ENCODE measurements around the gene GPX6.
"Not testable (repeated sequence)": the region's sequence is repeated elsewhere in the genome, so short reads cannot be mapped to it uniquely, and the experiment has no call there.

Gene GPX6

GRCh38 chr6:28551891-28552666, 36.5 kb upstream of the GPX6 start:
- no peaks in the 10 kb centered on the region for H3K9me3 ChIP-seq (ENCODE audit: insufficient read depth, low read length)
- no peak for DNase-seq (ENCODE audit: low read depth, low spot score)
- no peak overlapping the region for H3K9ac ChIP-seq (ENCODE audit: insufficient read length, low read depth)
- H3K36me3 ChIP-seq (ENCODE audit: insufficient read depth, insufficient read length, low read length) = no peaks in the 10 kb centered on the region
- no peaks in the 10 kb centered on the region for H3K27me3 ChIP-seq (ENCODE audit: insufficient read depth, insufficient read length)
- no peak overlapping the region for H3K4me3 ChIP-seq (ENCODE audit: insufficient read length, low read depth)
- H3K4me1 ChIP-seq (ENCODE audit: insufficient read depth, insufficient read length) = no peaks in the 10 kb centered on the region
- TF ChIP-seq YY1 (IDR thresholded peaks at IDR 0.05; ENCODE audit: insufficient read depth, insufficient read length) (no peak), SUZ12 (IDR thresholded peaks at IDR 0.05; ENCODE audit: extremely low read depth, insufficient read depth, insufficient read length) (no peak), ZNF274 (IDR thresholded peaks at IDR 0.05; ENCODE audit: low read depth, low read length) (no peak)

GRCh38 chr6:28547003-28547402, 31.4 kb upstream of the GPX6 start:
- not testable (repeated sequence) for H3K4me1 ChIP-seq (ENCODE audit: insufficient read depth, insufficient read length); H3K27me3 ChIP-seq (ENCODE audit: insufficient read depth, insufficient read length)

GRCh38 chr6:28545955-28546354, 30.4 kb upstream of the GPX6 start:
- no peaks in the 10 kb centered on the region for H3K36me3 ChIP-seq (ENCODE audit: insufficient read depth, insufficient read length, low read length)
- H3K9ac ChIP-seq (ENCODE audit: insufficient read length, low read depth) = no peak overlapping the region
- H3K4me1 ChIP-seq (ENCODE audit: insufficient read depth, insufficient read length) = no peaks in the 10 kb centered on the region
- no peaks in the 10 kb centered on the region for H3K27me3 ChIP-seq (ENCODE audit: insufficient read depth, insufficient read length)
- no peaks in the 10 kb centered on the region for H3K9me3 ChIP-seq (ENCODE audit: insufficient read depth, low read length)
- no peak overlapping the region for H3K4me3 ChIP-seq (ENCODE audit: insufficient read length, low read depth)
- no peak for DNase-seq (ENCODE audit: low read depth, low spot score)
- TF ChIP-seq YY1 (IDR thresholded peaks at IDR 0.05; ENCODE audit: insufficient read depth, insufficient read length) = no peak
- no peak for TF ChIP-seq SUZ12 (IDR thresholded peaks at IDR 0.05; ENCODE audit: extremely low read depth, insufficient read depth, insufficient read length)
- no peak for TF ChIP-seq ZNF274 (IDR thresholded peaks at IDR 0.05; ENCODE audit: low read depth, low read length)

More at GRCh38 chr6:28547003-28547402, 31.4 kb upstream of the GPX6 start:
- H3K9me3 ChIP-seq (ENCODE audit: insufficient read depth, low read length); H3K36me3 ChIP-seq (ENCODE audit: insufficient read depth, insufficient read length, low read length); H3K9ac ChIP-seq (ENCODE audit: insufficient read length, low read depth); H3K4me3 ChIP-seq (ENCODE audit: insufficient read length, low read depth); DNase-seq (ENCODE audit: low read depth, low spot score): not testable (repeated sequence)

GRCh38 chr6:28543651-28544610, 28.3 kb upstream of the GPX6 start:
- DNase-seq (ENCODE audit: low read depth, low spot score) = no peak
- no peak for TF ChIP-seq ZNF274 (IDR thresholded peaks at IDR 0.05; ENCODE audit: low read depth, low read length)
- TF ChIP-seq SUZ12 (IDR thresholded peaks at IDR 0.05; ENCODE audit: extremely low read depth, insufficient read depth, insufficient read length) = no peak
- no peak for TF ChIP-seq YY1 (IDR thresholded peaks at IDR 0.05; ENCODE audit: insufficient read depth, insufficient read length)
- no peaks in the 10 kb centered on the region for H3K9me3 ChIP-seq (ENCODE audit: insufficient read depth, low read length)
- no peaks in the 10 kb centered on the region for H3K27me3 ChIP-seq (ENCODE audit: insufficient read depth, insufficient read length)
- H3K4me1 ChIP-seq (ENCODE audit: insufficient read depth, insufficient read length) = no peaks in the 10 kb centered on the region
- no peaks in the 10 kb centered on the region for H3K36me3 ChIP-seq (ENCODE audit: insufficient read depth, insufficient read length, low read length)
- H3K4me3 ChIP-seq (ENCODE audit: insufficient read length, low read depth) = peak overlapping the region; percentile 41
- H3K9ac ChIP-seq (ENCODE audit: insufficient read length, low read depth) = peak overlapping the region; percentile 24

GRCh38 chr6:28542440-28543296, 27.1 kb upstream of the GPX6 start:
- no peak for TF ChIP-seq SUZ12 (IDR thresholded peaks at IDR 0.05; ENCODE audit: extremely low read depth, insufficient read depth, insufficient read length)
- no peak for TF ChIP-seq ZNF274 (IDR thresholded peaks at IDR 0.05; ENCODE audit: low read depth, low read length)
- TF ChIP-seq YY1 (IDR thresholded peaks at IDR 0.05; ENCODE audit: insufficient read depth, insufficient read length) = no peak
- Histone ChIP-seq H3K9ac (ENCODE audit: insufficient read length, low read depth) (peak overlapping the region; percentile 43), H3K36me3 (ENCODE audit: insufficient read depth, insufficient read length, low read length) (no peaks in the 10 kb centered on the region), H3K9me3 (ENCODE audit: insufficient read depth, low read length) (no peaks in the 10 kb centered on the region), H3K4me1 (ENCODE audit: insufficient read depth, insufficient read length) (no peaks in the 10 kb centered on the region), H3K27me3 (ENCODE audit: insufficient read depth, insufficient read length) (no peaks in the 10 kb centered on the region), H3K4me3 (ENCODE audit: insufficient read length, low read depth) (peak overlapping the region; percentile 41)
- peak; percentile 88 for DNase-seq (ENCODE audit: low read depth, low spot score)

GRCh38 chr6:28541996-28542395, 26.4 kb upstream of the GPX6 start:
- no peak for TF ChIP-seq YY1 (IDR thresholded peaks at IDR 0.05; ENCODE audit: insufficient read depth, insufficient read length)
- TF ChIP-seq ZNF274 (IDR thresholded peaks at IDR 0.05; ENCODE audit: low read depth, low read length) = no peak
- TF ChIP-seq SUZ12 (IDR thresholded peaks at IDR 0.05; ENCODE audit: extremely low read depth, insufficient read depth, insufficient read length) = no peak
- H3K4me3 ChIP-seq (ENCODE audit: insufficient read length, low read depth) = peak overlapping the region; percentile 15
- no peaks in the 10 kb centered on the region for H3K36me3 ChIP-seq (ENCODE audit: insufficient read depth, insufficient read length, low read length)
- no peak for DNase-seq (ENCODE audit: low read depth, low spot score)
- H3K27me3 ChIP-seq (ENCODE audit: insufficient read depth, insufficient read length) = no peaks in the 10 kb centered on the region
- no peaks in the 10 kb centered on the region for H3K4me1 ChIP-seq (ENCODE audit: insufficient read depth, insufficient read length)
- no peak overlapping the region for H3K9ac ChIP-seq (ENCODE audit: insufficient read length, low read depth)
- H3K9me3 ChIP-seq (ENCODE audit: insufficient read depth, low read length) = no peaks in the 10 kb centered on the region

All from NT2/D1 (cell line).